Bronchial epithelial cell (primary cell): ENCODE measurements around the gene ST8SIA5. TPM values are rescaled to one million over a fixed set of nuclear protein-coding genes. Genes with fewer than 3 reads are reported as not detected.

Experiments
- DNase-seq: peaks from one replicate; pipeline ENCODE4 v3.0.0-alpha.2; 2010; ENCODE audit warnings: low read depth
- FAIRE-seq: peaks from 2 replicates; lab custom pipeline; 2011; peaks lifted over from hg19 to GRCh38; lab: Jason Lieb, UNC
- H3K27me3 ChIP-seq: 2 replicates; pipeline ENCODE4 v1.5.1; 2011; ENCODE audit warnings: low read length; ENCODE audit not compliant: control insufficient read depth, insufficient read depth
- H3K36me3 ChIP-seq: 2 replicates; pipeline ENCODE4 v1.5.1; 2011; ENCODE audit warnings: low read length; ENCODE audit not compliant: control insufficient read depth, insufficient read depth
- H3K4me3 ChIP-seq: 2 replicates; pipeline ENCODE4 v1.5.1; 2011; ENCODE audit warnings: mild to moderate bottlenecking, low read depth, low read length, control low read depth
- total RNA-seq: library from RNA; depleted of rRNA; stranded (reverse); fragments of >200 nt; gene quantifications from 2 replicates; pipeline ENCODE4 v1.2.1, GENCODE V29; 2014
- TF ChIP-seq, protein P1 (sequence below): IDR thresholded peaks from 2 replicates; pipeline ENCODE4 v1.5.1; 2011; ENCODE audit warnings: mild to moderate bottlenecking, moderate library complexity, low read length, control low read depth, inconsistent platforms; ENCODE audit not compliant: insufficient read depth, severe bottlenecking

ST8SIA5 gene
- total RNA-seq, 1 donor from 2014 or later: not detected

DNA sequence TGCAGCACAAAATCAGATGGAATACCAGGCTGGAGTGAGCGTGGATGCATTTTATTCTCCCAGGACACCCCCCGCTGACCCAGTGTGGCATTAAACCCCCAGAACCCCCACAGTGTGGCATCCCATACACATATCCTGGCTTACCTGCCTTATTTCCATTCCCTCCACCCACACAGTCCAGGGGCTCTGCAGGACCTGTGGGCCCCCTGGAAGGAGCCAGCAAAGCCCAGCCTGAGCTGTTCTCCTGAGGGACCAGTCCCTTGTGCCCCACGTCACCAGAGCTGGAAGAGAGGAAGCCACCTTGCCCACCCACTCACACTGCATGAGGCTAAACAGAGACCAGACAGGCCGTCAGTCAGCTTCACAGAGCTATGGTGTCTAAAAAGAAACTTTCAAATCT is 20.1 kb downstream of the ST8SIA5 start:
- no peaks in the 10 kb centered on the region for H3K27me3 ChIP-seq
- FAIRE-seq: no peak

DNA sequence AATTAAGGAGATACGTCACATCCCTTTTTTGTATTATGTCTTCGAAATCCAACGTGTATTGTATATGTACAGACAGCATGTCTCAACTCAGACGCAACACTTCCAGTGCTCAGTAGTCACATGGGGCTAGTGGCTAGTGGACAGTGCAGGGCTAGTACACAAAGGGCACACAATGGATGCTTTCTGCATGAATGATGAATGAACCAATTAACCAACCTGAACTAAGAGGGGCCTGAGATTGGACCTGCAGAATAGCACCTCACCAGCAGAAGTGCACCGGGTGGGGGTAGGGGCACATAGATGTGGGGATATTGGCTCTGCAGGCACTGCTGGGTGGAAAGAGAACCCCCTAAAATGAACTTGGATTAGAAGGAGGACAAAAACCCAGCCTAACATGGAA is 20.7 kb downstream of the ST8SIA5 start:
- H3K4me3 ChIP-seq: no peak overlapping the region
- DNase-seq: no peak
- H3K27me3 ChIP-seq: no peaks in the 10 kb centered on the region
- TF ChIP-seq, protein P1, sequence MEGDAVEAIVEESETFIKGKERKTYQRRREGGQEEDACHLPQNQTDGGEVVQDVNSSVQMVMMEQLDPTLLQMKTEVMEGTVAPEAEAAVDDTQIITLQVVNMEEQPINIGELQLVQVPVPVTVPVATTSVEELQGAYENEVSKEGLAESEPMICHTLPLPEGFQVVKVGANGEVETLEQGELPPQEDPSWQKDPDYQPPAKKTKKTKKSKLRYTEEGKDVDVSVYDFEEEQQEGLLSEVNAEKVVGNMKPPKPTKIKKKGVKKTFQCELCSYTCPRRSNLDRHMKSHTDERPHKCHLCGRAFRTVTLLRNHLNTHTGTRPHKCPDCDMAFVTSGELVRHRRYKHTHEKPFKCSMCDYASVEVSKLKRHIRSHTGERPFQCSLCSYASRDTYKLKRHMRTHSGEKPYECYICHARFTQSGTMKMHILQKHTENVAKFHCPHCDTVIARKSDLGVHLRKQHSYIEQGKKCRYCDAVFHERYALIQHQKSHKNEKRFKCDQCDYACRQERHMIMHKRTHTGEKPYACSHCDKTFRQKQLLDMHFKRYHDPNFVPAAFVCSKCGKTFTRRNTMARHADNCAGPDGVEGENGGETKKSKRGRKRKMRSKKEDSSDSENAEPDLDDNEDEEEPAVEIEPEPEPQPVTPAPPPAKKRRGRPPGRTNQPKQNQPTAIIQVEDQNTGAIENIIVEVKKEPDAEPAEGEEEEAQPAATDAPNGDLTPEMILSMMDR: no peak
- no peaks in the 10 kb centered on the region for H3K36me3 ChIP-seq
- no peak for FAIRE-seq

More for the DNA sequence above, 20.1 kb downstream of the ST8SIA5 start:
- Histone ChIP-seq H3K36me3 (no peaks in the 10 kb centered on the region), H3K4me3 (no peak overlapping the region)
- TF ChIP-seq, protein P1: no peak
- no peak for DNase-seq

DNA sequence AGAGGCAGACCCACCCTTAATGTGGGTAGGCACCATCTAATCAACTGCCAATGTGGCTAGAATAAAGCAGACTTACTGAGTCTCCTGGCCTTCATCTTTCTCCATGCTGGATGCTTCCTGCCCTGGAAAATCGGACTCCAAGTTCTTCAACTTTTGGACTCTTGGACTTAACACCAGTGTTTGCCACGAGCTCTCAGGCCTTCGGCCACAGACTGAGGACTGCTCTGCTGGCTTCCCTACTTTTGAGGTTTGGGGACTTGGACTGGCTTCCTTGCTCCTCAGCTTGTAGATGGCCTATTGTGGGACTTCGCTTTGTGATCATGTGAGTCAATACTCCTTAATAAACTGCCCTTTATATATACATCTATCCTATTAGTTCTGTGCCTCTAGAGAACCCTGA is 21.9 kb downstream of the ST8SIA5 start:
- no peaks in the 10 kb centered on the region for H3K27me3 ChIP-seq
- H3K4me3 ChIP-seq: no peak overlapping the region
- no peaks in the 10 kb centered on the region for H3K36me3 ChIP-seq
- TF ChIP-seq, protein P1: no peak
- FAIRE-seq (no peak), DNase-seq (no peak)

DNA sequence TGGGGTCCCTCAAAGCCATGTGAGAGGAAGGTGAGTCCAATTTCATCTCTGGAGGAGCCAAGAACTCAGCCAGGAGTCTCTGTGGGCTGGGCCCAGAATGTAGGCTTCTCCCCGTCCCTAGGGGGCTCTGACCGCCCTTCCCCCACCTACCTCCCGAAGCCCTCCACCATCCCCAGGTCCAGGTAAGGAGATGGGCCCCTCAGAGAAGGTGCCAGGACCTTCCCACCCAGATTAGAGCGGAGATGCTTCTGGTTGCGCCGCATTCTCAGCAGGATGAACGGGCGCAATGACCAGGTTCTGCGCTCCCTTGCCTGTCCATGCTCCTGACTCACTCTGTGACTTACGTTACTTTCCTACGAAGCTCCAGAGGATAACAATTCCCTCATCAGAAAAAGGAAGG is 23.0 kb downstream of the ST8SIA5 start:
- no peak for FAIRE-seq
- Histone ChIP-seq H3K4me3 (no peak overlapping the region), H3K36me3 (no peaks in the 10 kb centered on the region), H3K27me3 (no peaks in the 10 kb centered on the region)
- TF ChIP-seq, protein P1: no peak
- DNase-seq: no peak

DNA sequence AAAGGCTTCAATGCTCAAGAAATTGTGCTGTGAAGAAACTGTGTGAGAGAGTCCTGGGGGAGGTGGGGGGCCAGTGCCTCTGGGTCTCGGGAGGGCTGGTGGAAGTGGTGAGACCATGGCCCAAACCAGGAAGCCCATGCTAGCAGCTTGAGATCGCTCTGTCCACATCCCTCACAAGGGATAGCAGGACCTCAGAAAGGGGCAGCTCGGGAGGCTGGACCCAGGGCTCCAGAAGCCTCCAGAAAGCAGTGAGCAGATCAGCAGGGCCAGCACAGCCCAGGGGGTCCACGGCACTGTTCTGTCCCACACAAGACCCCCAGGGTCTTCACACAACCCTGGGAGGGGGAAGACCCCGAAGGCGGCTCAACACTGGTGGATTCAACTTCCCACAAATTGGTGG is 24.1 kb downstream of the ST8SIA5 start:
- H3K27me3 ChIP-seq: no peaks in the 10 kb centered on the region
- H3K4me3 ChIP-seq: no peak overlapping the region
- no peak for DNase-seq
- TF ChIP-seq, protein P1: no peak
- FAIRE-seq: no peak
- no peaks in the 10 kb centered on the region for H3K36me3 ChIP-seq

DNA sequence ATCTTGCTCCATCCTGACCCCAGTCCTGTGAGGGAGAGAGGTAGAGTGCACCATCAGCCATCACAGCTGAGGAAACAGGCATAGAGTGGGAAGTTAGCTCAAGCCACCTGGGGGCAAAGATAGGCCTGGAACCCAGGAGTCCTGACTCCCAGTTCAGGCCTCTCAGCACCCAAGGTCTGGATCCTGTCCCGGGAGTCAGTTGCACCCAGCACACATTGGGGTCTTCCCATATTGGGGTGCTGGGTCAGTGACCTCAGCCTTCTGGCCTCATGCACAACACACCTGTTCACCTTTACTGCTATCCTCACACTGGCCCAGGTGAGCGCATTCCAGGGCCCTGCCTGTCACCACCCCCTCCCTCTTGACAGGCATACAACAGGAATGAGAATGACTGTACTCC is 24.7 kb downstream of the ST8SIA5 start:
- DNase-seq (no peak), FAIRE-seq (no peak)
- Histone ChIP-seq H3K36me3 (no peaks in the 10 kb centered on the region), H3K4me3 (no peak overlapping the region), H3K27me3 (no peaks in the 10 kb centered on the region)
- TF ChIP-seq, protein P1: no peak
